ENCODE results near the gene GRIA1.

GRIA1 gene

GRCh38 chr5:153704110-153704509 lies 213.6 kb downstream of the GRIA1 start:
- Histone ChIP-seq H2BK5ac (ENCODE audit: low read length) (no peak overlapping the region), H4K8ac (ENCODE audit: low read depth, low read length) (no peak overlapping the region), H2BK15ac (replicated peaks; ENCODE audit: low read depth) (no peak overlapping the region), H3K23ac (ENCODE audit: low read length) (no peak overlapping the region), H3K79me1 (ENCODE audit: low read length) (no peaks in the 10 kb centered on the region), H2AK5ac (ENCODE audit: low read length) (no peak overlapping the region), H3K27me3 (ENCODE audit: insufficient read depth, low read length, poor library complexity) (no peaks in the 10 kb centered on the region), H3K4me3 (ENCODE audit: low read length) (no peak overlapping the region), H3K18ac (ENCODE audit: low read length) (no peak overlapping the region), H3K36me3 (ENCODE audit: control insufficient read depth, insufficient read depth, low read length) (no peaks in the 10 kb centered on the region), H2BK120ac (ENCODE audit: low read depth, low read length) (no peak overlapping the region), H3K4ac (ENCODE audit: low read depth, low read length) (no peak overlapping the region), H4K5ac (ENCODE audit: low read length) (no peak overlapping the region), H3K56ac (ENCODE audit: low read length) (no peak overlapping the region), H3K79me2 (ENCODE audit: control insufficient read depth, insufficient read depth, low read length) (no peaks in the 10 kb centered on the region), H3K4me2 (ENCODE audit: low read length) (no peak overlapping the region), H3K27ac (ENCODE audit: low read depth, low read length) (no peak overlapping the region), H3K9ac (ENCODE audit: low read length) (no peak overlapping the region), H3K4me1 (ENCODE audit: control insufficient read depth, low read depth, low read length) (no peaks in the 10 kb centered on the region)
- DNase-seq = no peak

DNA sequence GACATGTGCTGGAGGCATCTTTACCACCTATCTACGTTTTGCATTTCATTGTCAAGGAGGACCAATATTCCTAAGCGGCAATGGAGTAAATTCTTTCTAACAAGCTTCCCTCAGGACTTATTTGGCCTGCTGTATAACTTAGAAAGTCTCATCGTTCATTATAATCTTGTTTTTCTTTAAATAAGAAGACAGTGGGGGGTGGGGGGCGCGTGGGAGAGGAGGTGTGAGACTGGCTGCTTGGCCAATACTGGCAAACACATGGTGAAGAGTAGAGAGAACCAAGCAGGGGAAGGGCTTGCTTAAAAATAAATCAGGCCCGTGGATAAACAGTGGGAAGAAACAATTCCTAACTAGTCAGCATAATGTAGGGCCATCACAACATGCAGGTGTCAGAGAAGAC lies 217.2 kb downstream of the GRIA1 start:
- no peak overlapping the region for H3K4ac ChIP-seq (ENCODE audit: low read depth, low read length)
- no peak overlapping the region for H2BK15ac ChIP-seq (replicated peaks; ENCODE audit: low read depth)
- no peak overlapping the region for H3K18ac ChIP-seq (ENCODE audit: low read length)
- H3K4me3 ChIP-seq (ENCODE audit: low read length) = no peak overlapping the region
- H3K36me3 ChIP-seq (ENCODE audit: control insufficient read depth, insufficient read depth, low read length) = no peaks in the 10 kb centered on the region
- H3K4me1 ChIP-seq (ENCODE audit: control insufficient read depth, low read depth, low read length) = no peaks in the 10 kb centered on the region
- no peak for DNase-seq
- no peak overlapping the region for H3K56ac ChIP-seq (ENCODE audit: low read length)
- H4K5ac ChIP-seq (ENCODE audit: low read length) = no peak overlapping the region
- H3K79me2 ChIP-seq (ENCODE audit: control insufficient read depth, insufficient read depth, low read length) = no peaks in the 10 kb centered on the region
- no peak overlapping the region for H3K27ac ChIP-seq (ENCODE audit: low read depth, low read length)
- H3K79me1 ChIP-seq (ENCODE audit: low read length) = no peaks in the 10 kb centered on the region
- H3K27me3 ChIP-seq (ENCODE audit: insufficient read depth, low read length, poor library complexity) = no peaks in the 10 kb centered on the region
- no peak overlapping the region for H2AK5ac ChIP-seq (ENCODE audit: low read length)
- WGBS (ENCODE audit: extremely low coverage, insufficient coverage, low lambda C conversion rate) = no CpG with 5 or more reads among the region's 6 CpGs
- H2BK5ac ChIP-seq (ENCODE audit: low read length) = no peak overlapping the region
- no peak overlapping the region for H4K8ac ChIP-seq (ENCODE audit: low read depth, low read length)
- no peak overlapping the region for H3K4me2 ChIP-seq (ENCODE audit: low read length)
- no peak overlapping the region for H3K9ac ChIP-seq (ENCODE audit: low read length)
- H2BK120ac ChIP-seq (ENCODE audit: low read depth, low read length) = no peak overlapping the region
- no peak overlapping the region for H3K23ac ChIP-seq (ENCODE audit: low read length)

- H3K27ac ChIP-seq (ENCODE audit: low read depth, low read length) = no peak overlapping the region
- no peaks in the 10 kb centered on the region for H3K36me3 ChIP-seq (ENCODE audit: control insufficient read depth, insufficient read depth, low read length)
- no peak overlapping the region for H3K9ac ChIP-seq (ENCODE audit: low read length)
- WGBS (ENCODE audit: extremely low coverage, insufficient coverage, low lambda C conversion rate) = no CpG with 5 or more reads among the region's 4 CpGs
- no peak overlapping the region for H3K18ac ChIP-seq (ENCODE audit: low read length)
- H3K4me3 ChIP-seq (ENCODE audit: low read length) = no peak overlapping the region
- H2BK5ac ChIP-seq (ENCODE audit: low read length) = no peak overlapping the region
- H2BK15ac ChIP-seq (replicated peaks; ENCODE audit: low read depth) = no peak overlapping the region
- no peak overlapping the region for H3K4me2 ChIP-seq (ENCODE audit: low read length)
- no peak overlapping the region for H4K8ac ChIP-seq (ENCODE audit: low read depth, low read length)
- H3K79me1 ChIP-seq (ENCODE audit: low read length) = no peaks in the 10 kb centered on the region
- no peak overlapping the region for H4K5ac ChIP-seq (ENCODE audit: low read length)
- no peak overlapping the region for H3K4ac ChIP-seq (ENCODE audit: low read depth, low read length)
- no peak overlapping the region for H2BK120ac ChIP-seq (ENCODE audit: low read depth, low read length)
- no peaks in the 10 kb centered on the region for H3K4me1 ChIP-seq (ENCODE audit: control insufficient read depth, low read depth, low read length)
- no peak for DNase-seq
- H3K56ac ChIP-seq (ENCODE audit: low read length) = no peak overlapping the region
- H3K79me2 ChIP-seq (ENCODE audit: control insufficient read depth, insufficient read depth, low read length) = no peaks in the 10 kb centered on the region
- H3K27me3 ChIP-seq (ENCODE audit: insufficient read depth, low read length, poor library complexity) = no peaks in the 10 kb centered on the region
- no peak overlapping the region for H2AK5ac ChIP-seq (ENCODE audit: low read length)
- H3K23ac ChIP-seq (ENCODE audit: low read length) = no peak overlapping the region
Measured at GRCh38 chr5:153711755-153712154, 221.3 kb downstream of the GRIA1 start.

DNA sequence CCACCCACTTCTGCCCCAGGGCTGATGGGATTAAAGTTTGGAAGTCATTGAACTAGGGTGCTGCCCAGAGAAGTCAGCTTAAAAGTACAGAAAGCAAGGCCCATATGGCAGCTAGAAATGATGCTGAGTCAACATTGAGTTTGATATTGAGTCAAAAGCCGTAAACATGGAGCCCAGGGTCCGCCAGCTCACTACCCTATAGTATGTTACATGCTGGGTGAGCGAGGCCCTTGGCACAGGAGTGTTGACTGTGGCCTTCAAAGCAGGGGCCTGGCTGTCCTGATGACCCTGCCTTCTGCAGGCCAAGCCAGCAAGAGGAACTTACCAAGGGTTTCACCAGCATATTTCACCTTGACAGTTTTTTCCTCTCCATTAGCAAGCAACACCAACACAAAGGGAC lies 222.5 kb downstream of the GRIA1 start:
- Histone ChIP-seq H3K23ac (ENCODE audit: low read length) (no peak overlapping the region), H2BK120ac (ENCODE audit: low read depth, low read length) (no peak overlapping the region), H3K4me2 (ENCODE audit: low read length) (no peak overlapping the region), H3K36me3 (ENCODE audit: control insufficient read depth, insufficient read depth, low read length) (no peaks in the 10 kb centered on the region), H3K79me2 (ENCODE audit: control insufficient read depth, insufficient read depth, low read length) (no peaks in the 10 kb centered on the region), H3K56ac (ENCODE audit: low read length) (no peak overlapping the region), H4K5ac (ENCODE audit: low read length) (no peak overlapping the region), H3K79me1 (ENCODE audit: low read length) (no peaks in the 10 kb centered on the region), H3K9ac (ENCODE audit: low read length) (no peak overlapping the region), H3K27ac (ENCODE audit: low read depth, low read length) (no peak overlapping the region), H4K8ac (ENCODE audit: low read depth, low read length) (no peak overlapping the region), H2AK5ac (ENCODE audit: low read length) (no peak overlapping the region), H3K4me1 (ENCODE audit: control insufficient read depth, low read depth, low read length) (no peaks in the 10 kb centered on the region), H3K4me3 (ENCODE audit: low read length) (no peak overlapping the region), H3K27me3 (ENCODE audit: insufficient read depth, low read length, poor library complexity) (no peaks in the 10 kb centered on the region), H2BK15ac (replicated peaks; ENCODE audit: low read depth) (no peak overlapping the region), H2BK5ac (ENCODE audit: low read length) (no peak overlapping the region), H3K4ac (ENCODE audit: low read depth, low read length) (no peak overlapping the region), H3K18ac (ENCODE audit: low read length) (no peak overlapping the region)
- no peak for DNase-seq
- no CpG with 5 or more reads among the region's 3 CpGs for WGBS (ENCODE audit: extremely low coverage, insufficient coverage, low lambda C conversion rate)

- Histone ChIP-seq H3K4ac (ENCODE audit: low read depth, low read length) (no peak overlapping the region), H3K27me3 (ENCODE audit: insufficient read depth, low read length, poor library complexity) (no peaks in the 10 kb centered on the region), H3K36me3 (ENCODE audit: control insufficient read depth, insufficient read depth, low read length) (no peaks in the 10 kb centered on the region), H2AK5ac (ENCODE audit: low read length) (no peak overlapping the region), H3K56ac (ENCODE audit: low read length) (no peak overlapping the region), H3K4me2 (ENCODE audit: low read length) (no peak overlapping the region), H3K79me1 (ENCODE audit: low read length) (no peaks in the 10 kb centered on the region), H3K4me1 (ENCODE audit: control insufficient read depth, low read depth, low read length) (no peaks in the 10 kb centered on the region), H3K4me3 (ENCODE audit: low read length) (no peak overlapping the region), H4K5ac (ENCODE audit: low read length) (no peak overlapping the region), H4K8ac (ENCODE audit: low read depth, low read length) (no peak overlapping the region), H3K18ac (ENCODE audit: low read length) (no peak overlapping the region), H2BK15ac (replicated peaks; ENCODE audit: low read depth) (no peak overlapping the region), H3K79me2 (ENCODE audit: control insufficient read depth, insufficient read depth, low read length) (no peaks in the 10 kb centered on the region), H2BK5ac (ENCODE audit: low read length) (no peak overlapping the region), H2BK120ac (ENCODE audit: low read depth, low read length) (no peak overlapping the region), H3K27ac (ENCODE audit: low read depth, low read length) (no peak overlapping the region), H3K23ac (ENCODE audit: low read length) (no peak overlapping the region), H3K9ac (ENCODE audit: low read length) (no peak overlapping the region)
- DNase-seq = peak; percentile 29
- WGBS (ENCODE audit: extremely low coverage, insufficient coverage, low lambda C conversion rate) = no CpG with 5 or more reads among the region's 8 CpGs
Measured at GRCh38 chr5:153713943-153714342, 223.5 kb downstream of the GRIA1 start.

DNA sequence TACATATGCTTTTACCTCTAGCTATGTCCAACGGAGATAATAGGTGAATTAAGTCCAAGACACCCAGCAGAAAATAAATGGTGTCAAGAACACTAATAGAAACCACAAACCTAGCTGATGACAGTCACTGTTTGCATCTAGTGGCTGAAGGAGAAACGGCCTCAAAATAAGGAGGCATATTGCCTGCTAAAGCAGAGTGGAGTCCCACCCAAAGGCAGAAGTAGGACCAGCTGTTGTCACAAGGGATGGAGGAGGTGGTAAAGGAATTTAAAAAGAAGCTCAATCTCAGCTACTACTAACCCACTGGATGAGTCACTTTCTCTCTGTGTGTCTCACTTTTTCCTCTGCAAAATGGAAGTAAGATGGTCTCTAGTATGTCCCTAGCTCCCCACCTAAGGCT lies 224.3 kb downstream of the GRIA1 start:
- no peak for DNase-seq
- Histone ChIP-seq H2BK120ac (ENCODE audit: low read depth, low read length) (no peak overlapping the region), H3K27ac (ENCODE audit: low read depth, low read length) (no peak overlapping the region), H2BK5ac (ENCODE audit: low read length) (no peak overlapping the region), H3K4me1 (ENCODE audit: control insufficient read depth, low read depth, low read length) (no peaks in the 10 kb centered on the region), H3K4me2 (ENCODE audit: low read length) (no peak overlapping the region), H3K36me3 (ENCODE audit: control insufficient read depth, insufficient read depth, low read length) (no peaks in the 10 kb centered on the region), H3K9ac (ENCODE audit: low read length) (no peak overlapping the region), H2BK15ac (replicated peaks; ENCODE audit: low read depth) (no peak overlapping the region), H3K79me2 (ENCODE audit: control insufficient read depth, insufficient read depth, low read length) (no peaks in the 10 kb centered on the region), H3K18ac (ENCODE audit: low read length) (no peak overlapping the region), H4K5ac (ENCODE audit: low read length) (no peak overlapping the region), H3K79me1 (ENCODE audit: low read length) (no peaks in the 10 kb centered on the region), H3K56ac (ENCODE audit: low read length) (no peak overlapping the region), H3K23ac (ENCODE audit: low read length) (no peak overlapping the region), H2AK5ac (ENCODE audit: low read length) (no peak overlapping the region), H3K27me3 (ENCODE audit: insufficient read depth, low read length, poor library complexity) (no peaks in the 10 kb centered on the region), H4K8ac (ENCODE audit: low read depth, low read length) (no peak overlapping the region), H3K4me3 (ENCODE audit: low read length) (no peak overlapping the region), H3K4ac (ENCODE audit: low read depth, low read length) (no peak overlapping the region)
- WGBS (ENCODE audit: extremely low coverage, insufficient coverage, low lambda C conversion rate) = no CpG with 5 or more reads among the region's 2 CpGs

Data from mesendoderm (in vitro differentiated cells).